Measurements from ENCODE around the gene C8G. TPM values are rescaled to one million over a fixed set of nuclear protein-coding genes. Genes with fewer than 3 reads are reported as not detected.
A peak's percentile ranks its signal among the peaks of the same experiment; 100 is the strongest.

Gene C8G
- total RNA-seq, 2 experiments from 2014 or later = 1.4 to 1.5 TPM

DNA sequence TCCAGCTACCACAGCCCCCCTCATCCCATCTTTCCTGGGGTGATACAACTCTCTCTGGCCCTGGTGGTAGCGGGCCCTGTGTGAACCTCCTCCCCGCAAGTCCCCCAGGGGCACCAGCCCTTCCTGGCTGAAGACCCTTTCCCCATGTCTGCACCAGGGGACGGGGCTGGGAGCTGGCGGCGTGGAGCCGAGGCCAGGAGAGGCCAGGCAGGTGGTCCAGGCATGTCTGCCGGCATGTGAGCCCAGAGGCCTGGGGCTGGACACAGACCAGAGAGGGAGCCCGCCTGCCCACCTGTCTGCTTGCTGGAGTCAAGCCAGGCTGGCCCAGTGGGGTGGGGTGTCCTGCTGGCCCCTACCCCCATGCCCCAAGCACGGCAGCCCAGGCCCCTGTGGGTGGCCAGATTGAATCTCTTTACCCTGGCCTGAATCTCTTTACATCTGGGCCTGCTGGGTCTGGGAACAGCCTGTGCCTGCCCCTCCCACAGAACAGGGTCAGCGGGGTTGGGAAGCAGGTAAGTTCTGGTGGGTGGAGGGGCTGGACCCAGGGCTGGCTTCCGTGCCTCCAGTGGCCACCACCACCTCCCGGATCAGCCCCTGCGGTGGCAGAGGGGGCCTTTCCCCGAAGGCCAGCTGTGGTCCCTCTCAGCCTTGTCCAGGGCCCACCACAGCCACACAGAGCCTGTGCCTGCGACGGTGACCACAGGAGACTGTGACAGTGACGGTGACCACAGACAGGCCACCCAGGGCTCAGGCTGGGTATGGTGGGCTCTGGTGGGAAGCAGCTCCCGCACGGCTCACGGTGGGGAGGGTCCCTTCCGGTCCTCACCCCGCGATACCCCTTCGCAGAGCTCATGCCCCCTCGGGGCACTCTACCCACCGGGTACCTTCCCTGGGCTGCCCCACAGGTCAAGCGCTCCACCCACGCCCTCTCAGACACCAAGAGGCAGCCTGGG, 14.1 kb downstream of the C8G start:
- Mint-ChIP-seq H3K4me3 (no peak overlapping the region), H3K27me3 (ENCODE audit: low read depth) (no peaks in the 10 kb centered on the region), H3K9me3 (ENCODE audit: insufficient read depth) (no peaks in the 10 kb centered on the region), H3K36me3 (ENCODE audit: low read depth) (no peaks in the 10 kb centered on the region), H3K4me1 (ENCODE audit: low read depth) (peaks cover 36% of the 10 kb centered on the region), H3K27ac (peak overlapping the region; percentile 34)
- no peak for ATAC-seq
- no peak for DNase-seq
- ChIA-PET POLR2A (interaction anchor here (0.6 to 0.9 kb wide), 2 partner anchors 12 to 71 kb away, joined by 3 read pairs; no protein-coding TSS in a partner anchor), CTCF (interaction anchor here (1.4 to 1.5 kb wide), 2 partner anchors 11 to 76 kb away, joined by 4 read pairs; no protein-coding TSS in a partner anchor)

DNA sequence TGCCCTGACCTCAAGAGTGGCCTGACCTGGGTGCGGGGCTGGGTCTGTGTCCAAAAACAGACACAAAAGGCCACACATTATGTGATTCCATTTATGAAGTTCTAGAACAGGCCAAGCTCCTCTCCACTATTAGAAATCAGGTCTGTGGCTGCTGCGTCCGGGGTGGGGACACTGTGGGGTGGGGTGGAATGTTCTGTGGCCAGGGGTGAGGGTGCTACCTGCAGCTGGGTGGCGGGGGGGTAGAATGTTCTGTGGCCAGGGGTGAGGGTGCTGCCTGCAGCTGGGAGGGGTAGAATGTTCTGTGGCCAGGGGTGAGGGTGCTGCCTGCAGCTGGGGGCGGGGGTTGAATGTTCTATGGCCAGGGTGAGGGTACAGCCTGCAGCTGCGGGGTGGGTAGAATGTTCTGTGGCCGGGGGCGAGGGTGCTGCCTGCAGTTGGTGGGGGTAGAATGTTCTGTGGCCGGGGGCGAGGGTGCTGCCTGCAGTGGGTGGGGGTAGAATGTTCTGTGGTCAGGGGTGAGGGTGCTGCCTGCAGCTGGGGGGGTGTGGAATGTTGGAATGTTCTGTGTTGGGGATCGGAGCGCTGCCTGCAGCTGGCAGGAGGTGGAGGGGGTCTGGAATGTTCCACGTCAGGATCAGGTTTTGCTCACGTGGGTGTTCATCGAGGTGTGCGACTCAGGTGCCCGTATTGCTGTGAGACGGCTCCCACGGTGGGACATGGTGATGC, 15.3 kb downstream of the C8G start:
- DNase-seq (peak; percentile 63), ATAC-seq (peak; percentile 44)
- CTCF ChIA-PET = interaction anchor here (1.4 to 1.5 kb wide), 2 partner anchors 12 to 75 kb away, joined by 4 read pairs; no protein-coding TSS in a partner anchor
- Mint-ChIP-seq H3K4me3 (peak overlapping the region; percentile 31), H3K4me1 (ENCODE audit: low read depth) (peaks cover 46% of the 10 kb centered on the region), H3K9me3 (ENCODE audit: insufficient read depth) (no peaks in the 10 kb centered on the region), H3K36me3 (ENCODE audit: low read depth) (no peaks in the 10 kb centered on the region), H3K27me3 (ENCODE audit: low read depth) (no peaks in the 10 kb centered on the region), H3K27ac (peak overlapping the region; percentile 89)
- POLR2A ChIA-PET = interaction anchor here (0.6 to 0.9 kb wide), 2 partner anchors 11 to 69 kb away, joined by 3 read pairs; no protein-coding TSS in a partner anchor

DNA sequence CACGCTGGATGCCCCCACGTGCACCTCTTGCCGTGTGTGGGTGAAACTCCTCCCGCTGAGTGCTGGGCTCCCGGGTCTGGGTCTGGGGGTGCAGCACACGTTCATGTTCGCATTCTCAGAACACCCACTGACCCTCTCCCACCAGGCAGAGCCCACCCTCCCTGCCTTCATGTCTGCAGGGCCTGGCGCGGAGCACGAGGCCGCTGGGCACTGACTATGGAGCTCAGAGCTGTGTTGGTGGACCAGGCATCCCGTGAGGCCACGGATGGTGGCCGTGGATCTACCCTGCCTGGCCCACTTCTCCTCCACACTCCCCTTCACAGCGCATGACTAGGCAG, 15.9 kb downstream of the C8G start:
- Mint-ChIP-seq H3K27me3 (ENCODE audit: low read depth) (no peaks in the 10 kb centered on the region), H3K4me1 (ENCODE audit: low read depth) (peaks cover 52% of the 10 kb centered on the region), H3K27ac (no peak overlapping the region), H3K36me3 (ENCODE audit: low read depth) (no peaks in the 10 kb centered on the region), H3K9me3 (ENCODE audit: insufficient read depth) (no peaks in the 10 kb centered on the region), H3K4me3 (no peak overlapping the region)
- no peak for DNase-seq
- POLR2A ChIA-PET = no interaction called here
- CTCF ChIA-PET = interaction anchor here (1.2 kb wide), 1 partner anchor 74 kb away, joined by 4 read pairs; no protein-coding TSS in a partner anchor
- no peak for ATAC-seq

DNA sequence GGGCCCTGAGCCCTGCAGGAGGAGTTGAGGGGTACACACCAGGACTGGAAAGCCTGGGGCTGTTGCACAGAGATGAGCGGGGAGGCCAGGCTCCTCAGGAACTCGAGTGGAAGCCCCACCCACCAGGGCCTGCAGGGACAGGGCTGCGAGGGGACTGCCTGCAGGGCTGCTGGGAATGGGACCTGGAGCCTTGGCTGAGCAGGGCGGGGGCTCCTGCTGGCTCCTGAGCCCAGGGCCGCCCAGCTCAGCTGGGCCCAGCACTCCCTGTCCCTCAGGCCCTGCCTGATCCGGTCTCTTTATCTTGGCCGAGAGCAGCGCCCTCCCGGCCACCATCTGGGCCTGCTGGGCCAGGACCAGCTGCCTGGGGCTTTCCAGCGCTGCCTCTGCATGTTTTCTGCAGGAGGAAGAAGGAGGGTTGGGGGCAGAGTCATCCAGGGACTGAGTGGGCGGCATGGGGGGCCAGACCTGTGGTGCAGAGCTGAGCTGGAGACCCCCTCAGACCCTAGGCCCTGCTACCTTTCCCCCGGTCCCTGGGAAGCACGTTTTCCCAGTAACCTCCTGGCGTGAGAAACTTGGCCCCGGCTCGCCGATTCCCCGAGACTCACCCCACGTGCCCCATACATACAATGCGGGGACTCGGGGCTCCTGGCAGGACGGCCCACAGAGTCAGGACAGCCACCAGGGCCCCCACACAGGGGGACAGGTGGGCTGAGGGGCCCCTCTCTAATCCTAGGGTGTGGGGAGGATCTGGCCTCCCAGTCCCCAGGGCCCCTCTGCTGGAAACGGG, 16.4 kb downstream of the C8G start:
- Mint-ChIP-seq H3K4me1 (ENCODE audit: low read depth) (peaks cover 57% of the 10 kb centered on the region), H3K27me3 (ENCODE audit: low read depth) (no peaks in the 10 kb centered on the region), H3K36me3 (ENCODE audit: low read depth) (no peaks in the 10 kb centered on the region), H3K9me3 (ENCODE audit: insufficient read depth) (no peaks in the 10 kb centered on the region), H3K4me3 (no peak overlapping the region), H3K27ac (no peak overlapping the region)
- ChIA-PET POLR2A (no interaction called here), CTCF (interaction anchor here (1.2 kb wide), 2 partner anchors 14 to 74 kb away, joined by 3 to 4 read pairs; no protein-coding TSS in a partner anchor)
- ATAC-seq (no peak), DNase-seq (no peak)

DNA sequence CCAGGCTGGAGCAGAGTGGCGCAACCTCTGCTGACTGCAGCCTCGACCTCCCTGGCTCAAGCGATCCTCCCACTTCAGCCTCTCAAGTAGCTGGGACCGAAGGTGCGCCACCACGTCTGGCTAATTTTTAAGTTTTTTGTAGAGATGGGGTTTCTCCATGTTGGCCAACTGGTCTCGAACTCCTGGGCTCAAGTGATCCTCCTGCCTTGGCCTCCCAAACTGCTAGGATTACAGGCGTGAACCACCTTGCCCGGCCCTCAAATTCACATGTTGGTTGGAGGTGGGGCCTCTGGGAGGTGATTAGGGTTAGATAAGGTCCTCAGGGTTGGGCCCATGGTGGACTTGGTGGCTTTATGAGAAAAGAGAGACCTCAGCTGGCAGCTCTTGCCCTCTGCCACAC, 17.1 kb downstream of the C8G start:
- H3K27me3 Mint-ChIP-seq (ENCODE audit: low read depth) = no peaks in the 10 kb centered on the region
- ATAC-seq = no peak
- H3K27ac Mint-ChIP-seq = no peak overlapping the region
- no peaks in the 10 kb centered on the region for H3K36me3 Mint-ChIP-seq (ENCODE audit: low read depth)
- no peaks in the 10 kb centered on the region for H3K9me3 Mint-ChIP-seq (ENCODE audit: insufficient read depth)
- H3K4me1 Mint-ChIP-seq (ENCODE audit: low read depth) = peaks cover 59% of the 10 kb centered on the region
- POLR2A ChIA-PET = interaction anchor here (0.6 kb wide), 1 partner anchor 52 kb away, joined by 3 read pairs; no protein-coding TSS in a partner anchor
- no peak for DNase-seq
- CTCF ChIA-PET = interaction anchor here (1.2 kb wide), 2 partner anchors 13 to 73 kb away, joined by 3 to 4 read pairs; no protein-coding TSS in a partner anchor
- no peak overlapping the region for H3K4me3 Mint-ChIP-seq

DNA sequence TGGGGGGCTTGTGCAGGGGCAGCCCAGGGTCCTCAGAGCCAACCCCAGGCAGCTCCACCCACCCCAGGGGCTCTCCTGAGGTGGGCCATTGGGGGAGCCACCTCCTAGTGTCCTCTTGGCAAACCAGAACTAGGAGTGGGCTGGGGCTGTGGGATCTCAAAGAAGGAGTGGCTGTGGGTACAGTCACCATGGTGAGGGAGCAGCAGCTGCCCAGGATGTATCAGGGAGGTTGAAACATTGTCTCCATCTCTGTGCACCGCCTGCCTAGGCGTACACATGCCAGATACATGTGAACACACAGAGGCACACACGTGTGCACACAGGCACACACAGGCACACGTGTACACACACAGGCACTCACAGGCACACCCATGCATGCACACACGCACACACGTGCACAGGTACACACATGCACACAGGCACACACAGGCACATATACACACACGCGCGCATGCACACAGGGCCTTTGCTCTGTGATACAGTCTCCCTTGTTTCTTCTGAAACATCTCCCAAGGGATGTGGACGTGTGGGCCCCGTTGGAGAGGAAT, 17.7 kb downstream of the C8G start:
- no peaks in the 10 kb centered on the region for H3K27me3 Mint-ChIP-seq (ENCODE audit: low read depth)
- no peak for ATAC-seq
- no peaks in the 10 kb centered on the region for H3K9me3 Mint-ChIP-seq (ENCODE audit: insufficient read depth)
- POLR2A ChIA-PET = interaction anchor here (0.6 kb wide), 1 partner anchor 52 kb away, joined by 3 read pairs; no protein-coding TSS in a partner anchor
- no peaks in the 10 kb centered on the region for H3K36me3 Mint-ChIP-seq (ENCODE audit: low read depth)
- H3K27ac Mint-ChIP-seq = peak overlapping the region; percentile 64
- DNase-seq = no peak
- peaks cover 59% of the 10 kb centered on the region for H3K4me1 Mint-ChIP-seq (ENCODE audit: low read depth)
- H3K4me3 Mint-ChIP-seq = no peak overlapping the region
- CTCF ChIA-PET = interaction anchor here (1.2 kb wide), 1 partner anchor 12 kb away, joined by 3 read pairs; no protein-coding TSS in a partner anchor

DNA sequence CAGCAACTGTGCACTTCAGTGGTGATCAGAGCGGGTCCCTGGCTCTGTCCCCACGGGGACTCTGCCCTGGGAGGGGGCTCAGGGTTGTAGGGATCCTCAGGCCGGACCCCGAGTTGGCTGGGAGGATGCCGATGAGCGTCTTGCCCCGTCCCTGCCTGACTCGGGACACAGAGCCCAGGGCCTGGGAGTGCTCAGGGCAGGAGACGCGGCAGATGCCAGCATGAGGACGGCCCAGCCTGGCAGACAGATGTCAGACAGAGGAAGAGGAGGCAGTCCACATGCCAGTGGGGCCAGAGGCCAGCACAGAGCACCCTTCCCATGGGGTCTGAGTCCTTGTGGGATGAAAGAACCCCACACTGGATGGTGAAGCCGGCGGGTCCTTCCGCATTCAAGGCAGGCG, 18.3 kb downstream of the C8G start:
- no peak for DNase-seq

DNA sequence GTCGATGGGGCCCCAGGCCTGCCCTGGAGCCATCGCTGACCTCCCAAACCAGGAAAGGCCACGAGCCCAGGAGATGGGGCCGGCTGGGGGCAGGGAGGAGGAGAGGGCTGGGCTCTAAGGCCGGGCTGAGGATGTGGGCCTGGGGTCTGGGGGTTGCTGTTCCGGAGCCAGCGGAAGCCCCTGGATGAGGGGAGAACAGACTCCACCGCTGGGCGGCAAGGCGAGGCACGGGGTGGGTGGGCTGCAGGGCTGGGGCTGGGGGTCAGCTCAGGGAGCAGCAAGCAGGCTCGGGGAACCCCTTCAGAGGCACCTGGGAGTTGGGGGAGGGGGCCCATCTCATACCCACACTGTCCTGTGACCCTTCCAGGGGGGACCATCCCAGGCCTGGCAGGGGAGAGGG, 18.7 kb downstream of the C8G start:
- no peak overlapping the region for H3K27ac Mint-ChIP-seq
- ATAC-seq (no peak), DNase-seq (no peak)
- H3K9me3 Mint-ChIP-seq (ENCODE audit: insufficient read depth) = no peaks in the 10 kb centered on the region
- H3K4me1 Mint-ChIP-seq (ENCODE audit: low read depth) = peaks cover 57% of the 10 kb centered on the region
- ChIA-PET CTCF (interaction anchor here (3.6 kb wide), 1 partner anchor 12 kb away, joined by 11 read pairs; no protein-coding TSS in a partner anchor), POLR2A (no interaction called here)
- no peaks in the 10 kb centered on the region for H3K27me3 Mint-ChIP-seq (ENCODE audit: low read depth)
- no peak overlapping the region for H3K4me3 Mint-ChIP-seq
- H3K36me3 Mint-ChIP-seq (ENCODE audit: low read depth) = no peaks in the 10 kb centered on the region

More for the DNA sequence above, 18.3 kb downstream of the C8G start:
- no peak for ATAC-seq
- no peaks in the 10 kb centered on the region for H3K36me3 Mint-ChIP-seq (ENCODE audit: low read depth)
- H3K27me3 Mint-ChIP-seq (ENCODE audit: low read depth) = no peaks in the 10 kb centered on the region
- H3K9me3 Mint-ChIP-seq (ENCODE audit: insufficient read depth) = no peaks in the 10 kb centered on the region
- H3K4me1 Mint-ChIP-seq (ENCODE audit: low read depth) = peaks cover 57% of the 10 kb centered on the region
- ChIA-PET POLR2A (no interaction called here), CTCF (no interaction called here)
- peak overlapping the region; percentile 64 for H3K27ac Mint-ChIP-seq
- H3K4me3 Mint-ChIP-seq = no peak overlapping the region

DNA sequence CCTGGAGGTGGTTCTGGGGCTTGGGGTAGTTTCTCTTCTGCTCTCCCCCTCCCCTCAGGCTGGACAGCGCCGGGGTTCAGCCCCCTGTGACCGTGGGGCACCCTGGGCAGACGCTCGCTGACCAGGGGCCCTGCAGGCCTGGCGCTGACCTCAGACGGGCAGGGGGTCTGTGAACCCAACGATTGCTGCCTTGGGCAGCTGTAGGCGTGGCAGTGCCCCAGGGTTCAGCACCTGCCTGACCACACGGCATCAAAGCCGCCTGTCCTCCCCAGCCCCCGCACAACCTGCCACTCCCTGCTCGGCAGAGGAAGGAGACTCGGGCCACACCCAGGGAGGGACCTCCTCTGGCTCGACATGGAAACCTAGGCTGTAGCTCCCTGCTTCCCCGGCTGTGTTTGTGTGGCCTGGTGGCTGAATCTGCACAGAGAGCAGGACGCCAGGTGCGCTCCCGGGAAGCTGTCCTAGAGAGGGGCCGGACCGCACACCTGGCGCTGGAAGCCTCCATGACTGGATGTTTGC, 19.2 kb downstream of the C8G start:
- Mint-ChIP-seq H3K4me3 (no peak overlapping the region), H3K4me1 (ENCODE audit: low read depth) (peaks cover 56% of the 10 kb centered on the region), H3K9me3 (ENCODE audit: insufficient read depth) (no peaks in the 10 kb centered on the region), H3K27me3 (ENCODE audit: low read depth) (no peaks in the 10 kb centered on the region), H3K36me3 (ENCODE audit: low read depth) (no peaks in the 10 kb centered on the region), H3K27ac (no peak overlapping the region)
- ChIA-PET CTCF (interaction anchor here (1.0 to 3.6 kb wide), 3 partner anchors 11 to 83 kb away, joined by 3 to 11 read pairs (median 11); no protein-coding TSS in a partner anchor), POLR2A (no interaction called here)
- ATAC-seq = no peak
- no peak for DNase-seq

DNA sequence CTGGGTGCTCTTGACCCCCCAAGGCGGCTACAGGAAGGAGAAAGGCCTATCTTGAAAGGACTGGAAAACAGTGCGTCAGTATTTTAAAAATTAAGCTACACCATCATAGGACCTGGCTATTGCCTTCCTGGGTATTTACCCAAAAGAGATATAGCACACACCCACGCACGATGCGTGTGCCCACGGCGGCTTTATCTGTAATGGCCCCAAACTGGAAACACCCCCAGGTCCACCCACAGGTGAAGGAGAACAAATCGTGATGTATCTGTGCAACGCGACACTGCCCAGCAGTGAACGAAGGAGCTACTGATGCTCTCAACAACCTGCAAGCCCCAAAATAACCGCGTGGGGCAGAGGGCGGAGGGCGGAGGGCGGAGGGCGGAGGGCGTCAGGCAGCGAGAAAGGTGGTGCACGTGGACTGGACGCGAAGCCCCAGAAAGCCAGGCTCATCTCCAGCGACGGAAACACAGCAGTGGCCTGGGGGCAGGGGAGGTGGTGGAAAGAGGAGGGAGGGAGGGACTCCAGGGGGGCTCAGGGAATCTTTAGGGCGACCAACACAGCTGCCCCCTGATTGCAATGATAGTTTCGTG, 19.9 kb downstream of the C8G start:
- ChIA-PET CTCF (interaction anchor here (1.0 to 3.6 kb wide), 4 partner anchors 11 to 82 kb away, joined by 3 to 11 read pairs (median 8); no protein-coding TSS in a partner anchor), POLR2A (no interaction called here)
- Mint-ChIP-seq H3K27ac (peak overlapping the region; percentile 46), H3K27me3 (ENCODE audit: low read depth) (no peaks in the 10 kb centered on the region), H3K4me3 (no peak overlapping the region), H3K9me3 (ENCODE audit: insufficient read depth) (no peaks in the 10 kb centered on the region), H3K36me3 (ENCODE audit: low read depth) (no peaks in the 10 kb centered on the region), H3K4me1 (ENCODE audit: low read depth) (peaks cover 49% of the 10 kb centered on the region)
- no peak for ATAC-seq
- DNase-seq = no peak
